GM23338 (cell line): ENCODE measurements around the gene OSGIN1.

Experiments
- CTCF ChIP-seq, 2 experiments: fragments of 200-600 bp in 1 of 2; sonication (generic) in 1 of 2; conservative IDR thresholded peaks; 2 replicates each; pipeline versions ENCODE4 v1.5.1 to v1.6.1; 2016 to 2017; ENCODE audit warnings: antibody characterized with exemption in 2 of 2, low read depth in 2 of 2, mild to moderate bottlenecking in 2 of 2, moderate library complexity in 1 of 2
- REST ChIP-seq: IDR thresholded peaks from one replicate; pipeline ENCODE4 v1.6.1; 2018; ENCODE audit warnings: antibody characterized with exemption; ENCODE audit not compliant: unreplicated experiment
- STAT1 ChIP-seq: IDR thresholded peaks from one replicate; pipeline ENCODE4 v1.6.1; 2016; ENCODE audit warnings: antibody characterized with exemption; ENCODE audit not compliant: unreplicated experiment

- TF ChIP-seq STAT1, result no peak
- TF ChIP-seq CTCF (conservative IDR thresholded peaks at IDR 0.05; ENCODE audit: low read depth in 2 of 2), result no peak
- TF ChIP-seq REST, result no peak
Measured at GRCh38 chr16:84003038-84003437, 50.0 kb downstream of the OSGIN1 start.
